Astrocyte (in vitro differentiated cells and primary cell): ENCODE results near the gene HS6ST2.

Experiments used
- EZH2 ChIP-seq: IDR thresholded peaks from 2 replicates; pipeline ENCODE4 v1.6.1; 2012; ENCODE audit warnings: mild to moderate bottlenecking, low read length, inconsistent platforms; ENCODE audit not compliant: insufficient read depth
- TF ChIP-seq, protein P1 (sequence below): IDR thresholded peaks from 2 replicates; pipeline ENCODE4 v1.5.1; 2011; ENCODE audit warnings: low read depth, mild to moderate bottlenecking, inconsistent platforms, low read length, moderate library complexity; ENCODE audit not compliant: insufficient read depth

GRCh38 chrX:132790329-132790728 lies 168.1 kb downstream of the HS6ST2 start:
- TF ChIP-seq EZH2 = no peak
- TF ChIP-seq, protein P1, sequence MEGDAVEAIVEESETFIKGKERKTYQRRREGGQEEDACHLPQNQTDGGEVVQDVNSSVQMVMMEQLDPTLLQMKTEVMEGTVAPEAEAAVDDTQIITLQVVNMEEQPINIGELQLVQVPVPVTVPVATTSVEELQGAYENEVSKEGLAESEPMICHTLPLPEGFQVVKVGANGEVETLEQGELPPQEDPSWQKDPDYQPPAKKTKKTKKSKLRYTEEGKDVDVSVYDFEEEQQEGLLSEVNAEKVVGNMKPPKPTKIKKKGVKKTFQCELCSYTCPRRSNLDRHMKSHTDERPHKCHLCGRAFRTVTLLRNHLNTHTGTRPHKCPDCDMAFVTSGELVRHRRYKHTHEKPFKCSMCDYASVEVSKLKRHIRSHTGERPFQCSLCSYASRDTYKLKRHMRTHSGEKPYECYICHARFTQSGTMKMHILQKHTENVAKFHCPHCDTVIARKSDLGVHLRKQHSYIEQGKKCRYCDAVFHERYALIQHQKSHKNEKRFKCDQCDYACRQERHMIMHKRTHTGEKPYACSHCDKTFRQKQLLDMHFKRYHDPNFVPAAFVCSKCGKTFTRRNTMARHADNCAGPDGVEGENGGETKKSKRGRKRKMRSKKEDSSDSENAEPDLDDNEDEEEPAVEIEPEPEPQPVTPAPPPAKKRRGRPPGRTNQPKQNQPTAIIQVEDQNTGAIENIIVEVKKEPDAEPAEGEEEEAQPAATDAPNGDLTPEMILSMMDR = no peak
